Natural killer cell (primary cell): ENCODE measurements around the gene NCS1. TPM values are rescaled to one million over a fixed set of nuclear protein-coding genes. Genes with fewer than 3 reads are reported as not detected.

Experiments
- ATAC-seq, 3 donors: fragments of 150-1000 bp in 2 of 3; fragments of 200-7000 bp in 1 of 3; cut with Tn5 transposase; 1 replicate in 1 of 3; 2 replicates in 2 of 3; pipeline ENCODE4 v1.10.0; 2021; ENCODE audit warnings: mild to moderate bottlenecking in 2 of 3, moderate library complexity in 2 of 3
- DNase-seq, 2 donors: peaks; one replicate each; pipeline versions ENCODE4 v3.0.0 to v3.0.0-alpha.2; 2013 to 2021; ENCODE audit warnings: mixed read lengths in 1 of 2
- H3K27ac ChIP-seq: one replicate; pipeline ENCODE4 v1.5.1; 2013; ENCODE audit warnings: mild to moderate bottlenecking, low read length
- H3K27me3 ChIP-seq: one replicate; pipeline ENCODE4 v1.6.1; 2013; ENCODE audit warnings: low read length; ENCODE audit not compliant: control insufficient read depth, insufficient read depth
- H3K36me3 ChIP-seq: one replicate; pipeline ENCODE4 v1.6.1; 2013; ENCODE audit warnings: low read length; ENCODE audit not compliant: control insufficient read depth, insufficient read depth
- H3K4me1 ChIP-seq: one replicate; pipeline ENCODE4 v1.6.1; 2013; ENCODE audit warnings: low read length; ENCODE audit not compliant: control insufficient read depth, insufficient read depth
- H3K4me3 ChIP-seq: one replicate; pipeline ENCODE4 v1.5.1; 2013; ENCODE audit warnings: low read length
- H3K9me3 ChIP-seq: one replicate; pipeline ENCODE4 v1.6.1; 2013; ENCODE audit warnings: low read length; ENCODE audit not compliant: control insufficient read depth, insufficient read depth
- H3K27ac Mint-ChIP-seq, 2 donors: one replicate each; pipeline ENCODE4 v1.8.0; 2022; ENCODE audit warnings: mild to moderate bottlenecking in 2 of 2, mixed read lengths in 2 of 2, moderate library complexity in 1 of 2
- H3K27me3 Mint-ChIP-seq, 2 donors: one replicate each; pipeline ENCODE4 v1.8.0; 2022; ENCODE audit warnings: low read depth in 2 of 2, mixed read lengths in 2 of 2
- H3K36me3 Mint-ChIP-seq: one replicate; pipeline ENCODE4 v1.8.0; 2022; ENCODE audit warnings: mixed read lengths
- H3K4me1 Mint-ChIP-seq, 2 donors: one replicate each; pipeline ENCODE4 v1.8.0; 2022; ENCODE audit warnings: mixed read lengths in 2 of 2
- H3K4me3 Mint-ChIP-seq: one replicate; pipeline ENCODE4 v1.8.0; 2022; ENCODE audit warnings: mild to moderate bottlenecking, moderate library complexity, mixed read lengths
- H3K9me3 Mint-ChIP-seq, 2 donors: one replicate each; pipeline ENCODE4 v1.8.0; 2022; ENCODE audit warnings: mixed read lengths in 2 of 2
- CTCF ChIP-seq: fragments of 200-600 bp; IDR thresholded peaks from one replicate; pipeline ENCODE4 v1.8.0; 2022; ENCODE audit warnings: antibody characterized with exemption
- WGBS: methylation state at CpG from one replicate; pipeline ENCODE4 v1.1.7; 2013; ENCODE audit warnings: missing lambda C conversion rate; ENCODE audit not compliant: insufficient coverage; 5-methylcytosine and 5-hydroxymethylcytosine counted together
- intact Hi-C: fragments of 100-400 bp; cut with micrococcal nuclease; formaldehyde crosslinking; loops from one replicate; pipeline ENCODE4 v1.14.2; 2022
- total RNA-seq, 4 donors: library from RNA; stranded (reverse); fragments of 120-200 nt in 1 of 4; gene quantifications; one replicate each; pipeline versions ENCODE4 v1.2.3 to v1.2.4, GENCODE V29; 2013 to 2022

NCS1 gene
- total RNA-seq, 3 donors from 2014 or later (not counting 1 experiment from before 2014, with no cell fraction given): 1.4 to 2.4 (median 1.5) TPM

DNA sequence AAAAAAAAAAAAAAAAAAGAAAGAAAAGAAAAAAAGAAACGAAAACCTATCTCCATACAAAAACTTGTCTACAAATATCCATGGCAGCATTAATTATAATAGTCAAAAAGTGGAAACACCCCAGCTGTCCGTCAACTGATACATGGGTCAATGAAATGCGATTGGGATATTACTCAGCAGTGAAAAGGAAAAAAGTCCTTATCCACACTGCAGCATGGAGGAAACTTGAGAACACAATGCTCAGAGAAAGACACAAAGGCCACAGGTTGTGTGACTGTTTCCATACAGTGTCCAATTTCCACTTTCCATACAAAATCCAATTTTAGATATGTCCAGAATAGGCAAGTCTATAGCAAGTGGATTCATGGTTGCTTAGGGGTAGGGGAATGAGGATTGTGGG, 24.3 kb upstream of the NCS1 start:
- H3K36me3 ChIP-seq: no peaks in the 10 kb centered on the region
- no peak for DNase-seq
- H3K4me3 ChIP-seq: no peak overlapping the region
- WGBS: 95% methylated on average over 2 of the region's 3 CpGs
- H3K27ac Mint-ChIP-seq: no peak overlapping the region
- ATAC-seq: no peak
- H3K4me3 Mint-ChIP-seq: no peak overlapping the region
- no peak overlapping the region for H3K27ac ChIP-seq
- H3K27me3 Mint-ChIP-seq: peaks cover 10 to 15% of the 10 kb centered on the region in 2 donors
- peaks cover 2% of the 10 kb centered on the region for H3K27me3 ChIP-seq
- H3K36me3 Mint-ChIP-seq: no peaks in the 10 kb centered on the region
- peaks cover 10 to 24% of the 10 kb centered on the region in 2 donors for H3K4me1 Mint-ChIP-seq
- peaks cover 17% of the 10 kb centered on the region for H3K4me1 ChIP-seq
- no peaks in the 10 kb centered on the region for H3K9me3 ChIP-seq
- TF ChIP-seq CTCF: no peak
- no peaks in the 10 kb centered on the region for H3K9me3 Mint-ChIP-seq
- intact Hi-C loops: no loop called here

- Mint-ChIP-seq H3K4me3 (no peak overlapping the region), H3K27me3 (peaks cover 5 to 9% of the 10 kb centered on the region in 2 donors), H3K9me3 (no peaks in the 10 kb centered on the region), H3K4me1 (peaks cover 3 to 17% of the 10 kb centered on the region in 2 donors), H3K36me3 (no peaks in the 10 kb centered on the region), H3K27ac (no peak overlapping the region)
- ATAC-seq (no peak), DNase-seq (no peak)
- no peaks in the 10 kb centered on the region for H3K36me3 ChIP-seq
- peaks cover 1% of the 10 kb centered on the region for H3K27me3 ChIP-seq
- H3K9me3 ChIP-seq: no peaks in the 10 kb centered on the region
- 68% methylated on average over 5 of the region's 5 CpGs for WGBS
- TF ChIP-seq CTCF: no peak
- H3K27ac ChIP-seq: no peak overlapping the region
- H3K4me1 ChIP-seq: peaks cover 8% of the 10 kb centered on the region
- no peak overlapping the region for H3K4me3 ChIP-seq
- intact Hi-C loops: no loop called here
Observed at GRCh38 chr9:130149031-130149430, 23.2 kb upstream of the NCS1 start.

- no peaks in the 10 kb centered on the region for H3K27me3 ChIP-seq
- H3K27me3 Mint-ChIP-seq: peaks cover 4 to 7% of the 10 kb centered on the region in 2 donors
- intact Hi-C loops: no loop called here
- H3K9me3 ChIP-seq: no peaks in the 10 kb centered on the region
- no peak overlapping the region for H3K4me3 ChIP-seq
- H3K27ac ChIP-seq: no peak overlapping the region
- no peaks in the 10 kb centered on the region for H3K9me3 Mint-ChIP-seq
- WGBS: 88% methylated on average over 5 of the region's 5 CpGs
- H3K36me3 Mint-ChIP-seq: no peaks in the 10 kb centered on the region
- DNase-seq (no peak), ATAC-seq (no peak)
- H3K36me3 ChIP-seq: no peaks in the 10 kb centered on the region
- H3K27ac Mint-ChIP-seq: no peak overlapping the region
- H3K4me3 Mint-ChIP-seq: no peak overlapping the region
- TF ChIP-seq CTCF: no peak
- H3K4me1 ChIP-seq: peaks cover under 1% of the 10 kb centered on the region
- peaks cover 0 to 10% of the 10 kb centered on the region in 2 donors for H3K4me1 Mint-ChIP-seq
Observed at GRCh38 chr9:130149654-130150286, 22.4 kb upstream of the NCS1 start.
